Liver (tissue), 9 donors: ENCODE results near the gene PIGW. TPM values are rescaled to one million over a fixed set of nuclear protein-coding genes. Genes with fewer than 3 reads are reported as not detected.

ENCODE experiments used
- DNase-seq: peaks from one replicate; pipeline ENCODE4 v3.0.0-alpha.2; 2017; ENCODE audit warnings: low spot score
- H3K27ac ChIP-seq, 2 donors: one replicate each; pipeline ENCODE4 v1.7.0; 2013; ENCODE audit warnings: inconsistent platforms in 2 of 2, low read length in 2 of 2, control low read depth in 1 of 2, low read depth in 1 of 2, mild to moderate bottlenecking in 1 of 2
- H3K27me3 ChIP-seq, 4 donors: one replicate each; pipeline versions ENCODE4 v1.6.1 to v1.7.0; 2013; ENCODE audit warnings: low read length in 3 of 4, inconsistent platforms in 1 of 4, mild to moderate bottlenecking in 1 of 4, moderate library complexity in 1 of 4; ENCODE audit not compliant: control insufficient read depth in 4 of 4, insufficient read depth in 4 of 4
- H3K36me3 ChIP-seq, 4 donors: one replicate each; pipeline versions ENCODE4 v1.6.1 to v1.7.0; 2013; ENCODE audit warnings: low read length in 3 of 4, mild to moderate bottlenecking in 3 of 4, low read depth in 1 of 4, moderate library complexity in 1 of 4; ENCODE audit not compliant: control insufficient read depth in 4 of 4, insufficient read depth in 3 of 4
- H3K4me1 ChIP-seq, 4 donors: one replicate each; pipeline versions ENCODE4 v1.6.1 to v1.7.0; 2013; ENCODE audit warnings: low read length in 3 of 4, mild to moderate bottlenecking in 3 of 4, moderate library complexity in 1 of 4; ENCODE audit not compliant: control insufficient read depth in 4 of 4, insufficient read depth in 4 of 4
- H3K4me3 ChIP-seq, 3 donors: one replicate each; pipeline versions ENCODE4 v1.6.1 to v1.7.0; 2013; ENCODE audit warnings: low read length in 3 of 3, control low read depth in 1 of 3, low read depth in 1 of 3, mild to moderate bottlenecking in 1 of 3
- H3K9ac ChIP-seq, 2 donors: one replicate each; pipeline ENCODE4 v1.7.0; 2013; ENCODE audit warnings: low read length in 2 of 2, mild to moderate bottlenecking in 2 of 2, moderate library complexity in 2 of 2, control low read depth in 1 of 2, low read depth in 1 of 2
- H3K9me3 ChIP-seq, 4 donors: one replicate each; pipeline versions ENCODE4 v1.6.1 to v1.7.0; 2013; ENCODE audit warnings: low read length in 3 of 4; ENCODE audit not compliant: control insufficient read depth in 4 of 4
- ATF3 ChIP-seq: IDR thresholded peaks from 2 replicates; pipeline ENCODE4 v1.6.1; 2016; ENCODE audit warnings: antibody characterized with exemption
- CTCF ChIP-seq: fragments of 150-350 bp; IDR thresholded peaks from 2 replicates; pipeline ENCODE4 v1.5.1; 2017; ENCODE audit warnings: improper control_type of control experiment, low read depth, low read length; ENCODE audit not compliant: missing input control
- EGR1 ChIP-seq, 2 donors: IDR thresholded peaks; 2 replicates each; pipeline ENCODE4 v1.6.1; 2016 to 2018; ENCODE audit warnings: antibody characterized with exemption in 2 of 2, low read depth in 2 of 2
- FOXA1 ChIP-seq: IDR thresholded peaks from 2 replicates; pipeline ENCODE4 v1.6.1; 2016; ENCODE audit warnings: antibody characterized with exemption
- FOXA2 ChIP-seq: IDR thresholded peaks from 2 replicates; pipeline ENCODE4 v1.6.1; 2016; ENCODE audit warnings: antibody characterized with exemption
- GABPA ChIP-seq, 2 donors: IDR thresholded peaks in 1 of 2; conservative IDR thresholded peaks in 1 of 2; 2 replicates each; pipeline ENCODE4 v1.6.1; 2016; ENCODE audit warnings: antibody characterized with exemption in 2 of 2, mild to moderate bottlenecking in 1 of 2, moderate library complexity in 1 of 2
- HNF4A ChIP-seq, 2 donors: conservative IDR thresholded peaks; 2 replicates each; pipeline ENCODE4 v1.6.1; 2016; ENCODE audit warnings: antibody characterized with exemption in 2 of 2, mild to moderate bottlenecking in 2 of 2
- HNF4G ChIP-seq: IDR thresholded peaks from 2 replicates; pipeline ENCODE4 v1.6.1; 2016; ENCODE audit warnings: antibody characterized with exemption
- JUND ChIP-seq, 2 donors: IDR thresholded peaks; 2 replicates each; pipeline ENCODE4 v1.6.1; 2016; ENCODE audit warnings: antibody characterized with exemption in 2 of 2
- NR2F2 ChIP-seq: IDR thresholded peaks from 2 replicates; pipeline ENCODE4 v1.6.1; 2016; ENCODE audit warnings: antibody characterized with exemption
- REST ChIP-seq: IDR thresholded peaks from 2 replicates; pipeline ENCODE4 v1.6.1; 2016; ENCODE audit warnings: antibody characterized with exemption, mild to moderate bottlenecking
- RXRA ChIP-seq, 2 donors: IDR thresholded peaks; 2 replicates each; pipeline ENCODE4 v1.6.1; 2017 to 2018; ENCODE audit warnings: antibody characterized with exemption in 2 of 2, mild to moderate bottlenecking in 1 of 2
- YY1 ChIP-seq: IDR thresholded peaks from 2 replicates; pipeline ENCODE4 v1.6.1; 2016; ENCODE audit warnings: antibody characterized with exemption, mild to moderate bottlenecking
- ZBTB33 ChIP-seq: IDR thresholded peaks from 2 replicates; pipeline ENCODE4 v1.6.1; 2016; ENCODE audit warnings: antibody characterized with exemption
- WGBS: extraction: QIAGEN DNeasy Blood & Tissue Kit; methylation state at CpG from one replicate; pipeline ENCODE4 v1.1.7; 2013; 5-methylcytosine and 5-hydroxymethylcytosine counted together
- polyA plus RNA-seq, 2 donors: library from polyadenylated mRNA; stranded (reverse) in 1 of 2; unstranded in 1 of 2; fragments of 200-250 nt in 1 of 2; fragments of >200 nt in 1 of 2; fragmentation: Nextera tagmentation in 1 of 2; extraction: Ambion mirVana in 1 of 2; gene quantifications; one replicate each; pipeline versions ENCODE4 v1.2.1 to v1.2.3, GENCODE V29; 2013 to 2015
- total RNA-seq, 2 donors: library from RNA; depleted of rRNA; stranded (reverse); fragments of >200 nt; gene quantifications; one replicate each; pipeline ENCODE4 v1.2.3, GENCODE V29; 2014
- donor health status: healthy.
- donor health status: healthy.
- donor health status: healthy.
- donor health status: healthy.
- donor health status: healthy.

PIGW gene
- total and polyA plus RNA-seq, 4 donors: 3.2 to 9.6 (median 6.1) TPM

- H3K27me3 ChIP-seq: no peaks in the 10 kb centered on the region
- no peak overlapping the region for H3K27ac ChIP-seq
- DNase-seq: no peak
- H3K36me3 ChIP-seq: peaks cover 0 to 62% (median 31%) of the 10 kb centered on the region in 4 donors
- H3K9ac ChIP-seq: no peak overlapping the region
- no peak overlapping the region for H3K4me3 ChIP-seq
- WGBS: 79% methylated on average over 7 of the region's 7 CpGs
- no peaks in the 10 kb centered on the region for H3K9me3 ChIP-seq
- H3K4me1 ChIP-seq: peaks cover 0 to 14% (median 12%) of the 10 kb centered on the region in 4 donors
- no peak for TF ChIP-seq CTCF
- no peak for TF ChIP-seq ATF3
- TF ChIP-seq REST: no peak
- TF ChIP-seq FOXA1: no peak
- no peak for TF ChIP-seq ZBTB33
- TF ChIP-seq NR2F2: no peak
- TF ChIP-seq RXRA (IDR thresholded peaks at IDR 0.05): no peak
- no peak for TF ChIP-seq FOXA2
- TF ChIP-seq HNF4A (conservative IDR thresholded peaks at IDR 0.05): no peak
- TF ChIP-seq EGR1 (IDR thresholded peaks at IDR 0.05; ENCODE audit: low read depth in 2 of 2): no peak
- TF ChIP-seq YY1: no peak
- TF ChIP-seq HNF4G: no peak
Measured at GRCh38 chr17:36498560-36499300, 36.1 kb upstream of the PIGW start.

- H3K27me3 ChIP-seq: no peaks in the 10 kb centered on the region
- H3K9ac ChIP-seq: no peak overlapping the region
- H3K36me3 ChIP-seq: peaks cover 3 to 58% (median 21%) of the 10 kb centered on the region in 4 donors
- no peak overlapping the region for H3K27ac ChIP-seq
- no peaks in the 10 kb centered on the region for H3K4me1 ChIP-seq
- DNase-seq: no peak
- WGBS: 94% methylated on average over 15 of the region's 15 CpGs
- no peaks in the 10 kb centered on the region for H3K9me3 ChIP-seq
- no peak overlapping the region for H3K4me3 ChIP-seq
- TF ChIP-seq HNF4A (conservative IDR thresholded peaks at IDR 0.05) (no peak), YY1 (no peak), EGR1 (IDR thresholded peaks at IDR 0.05; ENCODE audit: low read depth in 2 of 2) (no peak), NR2F2 (no peak), FOXA2 (no peak), HNF4G (no peak), ZBTB33 (no peak), RXRA (IDR thresholded peaks at IDR 0.05) (no peak), CTCF (no peak), JUND (IDR thresholded peaks at IDR 0.05) (no peak), GABPA (IDR thresholded peaks at IDR 0.05 in 1 of 2, conservative IDR thresholded peaks at IDR 0.05 in 1 of 2) (no peak)
Measured at GRCh38 chr17:36500745-36501225, 34.0 kb upstream of the PIGW start.
